Fibroblast of gingiva (primary cell): Measurements from ENCODE around the gene RNF225.
"Not testable (repeated sequence)": the region's sequence is repeated elsewhere in the genome, so short reads cannot be mapped to it uniquely, and the experiment has no call there.

Experiments used
- DNase-seq: peaks from one replicate; pipeline ENCODE4 v3.0.0-alpha.2; 2011; ENCODE audit warnings: low read depth

Gene RNF225

DNA sequence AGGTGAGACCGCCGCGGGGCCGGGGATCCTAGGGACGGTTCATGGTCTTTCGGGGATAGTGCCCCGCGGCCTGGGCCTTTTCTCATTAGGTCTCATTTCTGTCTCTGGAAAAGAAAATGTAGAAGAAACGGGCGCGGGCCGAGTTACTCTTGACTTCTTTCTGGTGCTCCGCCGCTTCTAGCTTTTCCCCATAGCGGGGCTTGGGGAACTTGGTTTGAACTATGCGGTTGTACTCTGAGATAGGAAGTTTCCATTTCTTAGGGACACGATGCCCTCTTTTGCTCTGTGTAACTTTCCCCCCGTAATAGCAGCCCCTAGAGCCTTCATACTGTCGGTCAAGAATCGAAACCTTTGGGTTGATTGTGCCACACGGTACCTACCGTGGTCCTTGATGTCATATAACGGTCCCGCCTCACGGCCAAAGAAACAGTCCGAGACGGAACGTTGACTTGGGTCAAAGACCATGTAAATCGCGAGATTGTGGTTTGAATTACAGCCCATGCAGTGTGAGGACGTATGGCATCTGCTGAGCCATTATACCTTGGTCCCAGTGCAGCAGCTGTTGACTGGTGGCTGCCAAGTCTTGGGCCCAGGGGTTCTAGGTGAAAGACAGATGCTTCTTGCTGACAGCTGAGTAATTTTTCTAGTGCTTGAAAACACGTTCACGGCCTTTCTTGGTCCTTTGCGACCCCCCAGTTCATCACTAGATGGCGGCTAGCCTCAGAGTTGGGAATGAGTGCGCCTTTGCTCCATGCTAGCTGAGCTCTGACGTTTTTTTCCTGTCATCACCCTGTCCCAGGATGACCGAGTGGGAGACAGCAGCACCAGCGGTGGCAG is 7.9 kb upstream of the RNF225 start:
- no peak for DNase-seq

DNA sequence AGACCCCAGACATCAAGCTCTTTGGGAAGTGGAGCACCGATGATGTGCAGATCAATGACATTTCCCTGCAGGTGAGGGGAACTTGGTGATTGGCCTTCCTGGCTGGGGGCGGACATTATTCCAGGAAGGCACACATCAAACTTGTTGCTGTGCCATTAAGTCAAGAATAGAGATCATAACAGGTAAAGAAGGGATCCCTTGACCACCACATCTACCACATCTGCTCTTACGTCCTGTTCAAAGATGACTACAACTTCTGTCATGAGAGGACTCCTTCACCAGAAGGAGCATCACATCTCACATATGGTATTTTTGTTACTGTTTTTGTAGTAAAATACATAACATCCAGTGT is 7.3 kb upstream of the RNF225 start:
- no peak for DNase-seq

DNA sequence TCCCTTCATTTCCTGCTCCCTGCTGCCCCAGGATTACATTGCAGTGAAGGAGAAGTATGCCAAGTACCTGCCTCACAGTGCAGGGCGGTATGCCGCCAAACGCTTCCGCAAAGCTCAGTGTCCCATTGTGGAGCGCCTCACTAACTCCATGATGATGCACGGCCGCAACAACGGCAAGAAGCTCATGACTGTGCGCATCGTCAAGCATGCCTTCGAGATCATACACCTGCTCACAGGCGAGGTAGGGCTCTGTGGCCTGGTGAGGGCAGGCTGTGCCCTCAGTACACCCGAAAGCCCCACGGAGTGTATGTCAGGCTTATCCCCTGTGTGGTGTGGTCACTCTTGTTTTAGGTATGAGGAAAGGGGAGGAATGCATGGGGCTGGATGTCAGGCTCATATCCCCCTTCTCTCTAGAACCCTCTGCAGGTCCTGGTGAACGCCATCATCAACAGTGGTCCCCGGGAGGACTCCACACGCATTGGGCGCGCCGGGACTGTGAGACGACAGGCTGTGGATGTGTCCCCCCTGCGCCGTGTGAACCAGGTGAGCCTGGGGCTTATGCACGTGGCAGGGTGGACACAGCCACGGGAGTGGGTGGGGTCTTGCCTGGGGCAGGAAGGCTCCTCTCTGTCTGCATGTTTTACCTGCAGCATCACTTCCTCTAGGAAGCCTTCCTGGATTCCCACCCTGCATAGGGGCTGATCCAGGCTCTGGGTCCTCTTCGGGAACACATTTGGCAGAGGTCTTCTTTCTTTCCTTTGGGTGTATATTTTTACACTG is 2.3 kb upstream of the RNF225 start:
- DNase-seq: no peak

DNA sequence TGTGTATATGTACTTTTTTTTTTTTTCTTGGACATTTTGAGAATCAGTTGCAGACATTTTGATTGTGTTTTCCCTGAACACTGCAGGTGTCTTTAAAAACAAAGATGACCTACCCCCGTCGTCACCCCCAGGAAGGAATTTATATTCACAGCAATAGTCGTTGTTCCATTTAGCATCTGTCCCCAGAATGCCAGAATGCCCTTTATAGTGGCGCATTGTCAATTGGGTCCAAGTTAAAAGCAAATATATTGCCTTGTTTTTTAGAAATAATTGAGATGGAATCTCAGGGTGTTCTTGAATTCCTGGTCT is 1.8 kb upstream of the RNF225 start:
- DNase-seq: no peak

DNA sequence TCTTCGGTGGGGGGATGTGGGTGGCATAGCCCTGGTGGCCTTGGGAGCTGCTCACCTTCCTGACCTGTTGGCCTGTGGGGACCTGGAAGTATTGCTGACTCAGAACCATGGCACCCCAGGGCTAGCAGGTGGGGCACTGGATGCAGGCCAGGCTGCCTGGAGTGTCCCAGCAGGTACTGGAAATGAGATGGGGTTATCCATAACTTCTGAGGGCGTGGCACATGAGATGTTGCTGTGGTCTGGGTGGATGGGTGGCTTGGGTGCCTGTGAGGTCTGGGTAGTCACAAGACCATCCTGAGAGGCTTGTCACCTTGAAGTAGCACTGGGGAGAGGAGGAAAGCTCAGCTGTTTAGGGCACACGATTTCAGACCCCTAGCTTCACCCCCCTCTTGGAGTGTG is 636 bp upstream of the RNF225 start:
- DNase-seq: no peak

DNA sequence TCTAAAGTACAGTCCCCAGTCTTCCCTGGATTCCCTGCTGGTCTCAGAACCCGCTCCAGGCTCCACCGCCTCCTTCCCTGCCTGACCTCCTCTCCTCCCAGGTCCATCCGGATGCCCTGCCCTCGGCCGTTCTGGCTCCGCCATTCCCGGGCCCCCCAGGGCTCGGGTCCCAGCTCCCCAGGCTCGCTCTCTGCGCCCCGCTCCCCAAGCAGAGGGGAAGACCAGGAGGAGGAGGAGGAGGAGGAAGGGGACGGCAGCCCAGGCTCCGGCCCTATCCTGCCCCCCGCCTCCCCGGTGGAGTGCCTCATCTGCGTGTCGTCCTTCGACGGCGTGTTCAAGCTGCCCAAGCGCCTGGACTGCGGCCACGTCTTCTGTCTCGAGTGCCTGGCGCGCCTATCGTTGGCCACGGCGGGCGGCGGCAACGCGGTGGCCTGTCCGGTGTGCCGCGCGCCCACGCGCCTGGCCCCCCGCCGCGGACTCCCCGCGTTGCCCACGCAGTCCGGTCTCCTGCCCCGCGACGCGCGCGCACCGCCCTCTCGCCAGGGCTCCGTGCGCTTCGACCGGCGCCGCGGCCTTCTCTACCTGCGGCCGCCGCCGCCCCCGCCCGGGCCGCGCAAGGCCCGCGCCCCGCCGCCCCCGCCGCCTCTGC is 647 bp downstream of the RNF225 start:
- no peak for DNase-seq

DNA sequence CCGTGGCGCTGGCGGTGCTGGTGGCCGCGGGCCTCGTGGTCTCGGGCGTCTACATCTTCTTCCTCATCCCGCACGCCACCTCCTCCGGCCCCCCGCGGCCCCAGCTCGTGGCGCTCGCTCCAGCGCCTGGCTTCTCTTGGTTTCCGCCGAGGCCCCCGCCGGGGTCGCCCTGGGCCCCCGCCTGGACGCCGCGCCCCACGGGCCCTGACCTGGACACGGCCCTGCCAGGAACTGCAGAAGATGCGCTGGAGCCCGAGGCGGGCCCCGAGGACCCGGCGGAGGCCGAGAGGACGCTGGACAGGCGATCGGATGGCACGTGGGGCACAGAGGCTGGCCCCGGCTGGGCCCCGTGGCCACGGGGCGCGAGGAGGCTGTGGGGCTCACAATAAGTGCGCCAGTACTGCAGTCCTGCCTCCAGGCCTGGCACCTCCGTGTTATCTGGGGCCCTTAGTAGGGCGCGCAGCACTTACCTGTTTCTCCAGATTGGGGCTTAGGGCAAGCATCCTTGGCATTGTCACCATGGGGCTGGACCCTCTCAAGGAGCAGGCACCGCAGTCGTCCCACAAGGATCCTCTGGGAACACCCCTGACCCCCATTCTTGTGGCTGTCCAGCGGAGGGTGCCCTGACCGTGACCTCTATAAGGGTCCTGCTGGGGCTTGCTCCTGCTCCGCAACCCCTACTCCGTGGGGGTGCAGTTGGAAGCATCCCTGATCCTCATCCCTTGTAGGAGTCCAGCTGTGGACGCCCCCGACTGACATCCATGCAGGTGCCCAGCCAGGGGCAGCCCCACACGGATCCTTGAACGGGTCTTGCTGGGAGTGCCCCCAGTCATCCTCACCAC is 1.5 kb downstream of the RNF225 start:
- DNase-seq: no peak

DNA sequence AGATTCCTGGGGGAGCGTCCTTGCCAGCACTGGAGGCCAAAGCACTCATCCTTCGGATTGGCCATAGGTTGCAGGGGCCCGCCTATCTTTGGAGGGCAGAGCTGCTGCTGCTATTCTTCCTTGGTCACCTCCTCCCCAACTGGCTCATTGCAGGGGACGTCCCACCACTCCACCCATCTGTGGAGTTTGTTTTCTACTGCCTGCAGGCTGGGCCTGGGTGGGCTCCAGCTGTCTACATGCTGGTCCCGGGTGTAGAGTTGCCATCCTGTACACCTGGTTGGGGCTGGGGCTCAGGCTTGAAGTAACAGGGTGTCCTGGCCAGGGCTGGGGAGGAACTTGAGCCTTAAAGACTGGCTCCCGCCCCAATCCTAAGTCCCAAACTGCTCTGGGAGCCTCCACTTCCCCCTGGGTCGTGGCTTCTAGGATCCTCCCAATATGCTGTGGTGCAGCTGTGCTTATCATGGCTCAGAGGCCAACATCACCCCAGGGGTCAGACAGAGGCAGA is 2.1 kb downstream of the RNF225 start:
- DNase-seq: no peak

DNA sequence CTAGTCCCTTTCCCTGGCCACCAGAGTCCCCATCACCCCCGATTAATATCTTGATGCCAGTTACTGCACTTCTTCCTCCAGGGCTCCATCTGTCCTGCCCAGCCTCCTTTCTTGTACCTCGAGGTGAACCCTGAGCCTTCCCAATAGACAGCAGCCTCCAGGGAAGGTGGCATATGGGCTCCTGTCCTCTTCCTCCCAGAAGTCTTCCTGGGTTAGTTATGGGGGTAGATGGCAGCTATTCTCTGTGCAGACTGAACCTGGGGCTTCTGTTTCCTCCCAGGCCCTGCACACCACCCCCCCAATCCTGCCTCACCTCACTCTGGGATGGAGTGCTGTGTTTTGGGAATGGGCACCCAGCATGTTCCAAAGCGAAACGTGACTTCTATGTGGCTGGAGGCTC is 2.6 kb downstream of the RNF225 start:
- DNase-seq: no peak

DNA sequence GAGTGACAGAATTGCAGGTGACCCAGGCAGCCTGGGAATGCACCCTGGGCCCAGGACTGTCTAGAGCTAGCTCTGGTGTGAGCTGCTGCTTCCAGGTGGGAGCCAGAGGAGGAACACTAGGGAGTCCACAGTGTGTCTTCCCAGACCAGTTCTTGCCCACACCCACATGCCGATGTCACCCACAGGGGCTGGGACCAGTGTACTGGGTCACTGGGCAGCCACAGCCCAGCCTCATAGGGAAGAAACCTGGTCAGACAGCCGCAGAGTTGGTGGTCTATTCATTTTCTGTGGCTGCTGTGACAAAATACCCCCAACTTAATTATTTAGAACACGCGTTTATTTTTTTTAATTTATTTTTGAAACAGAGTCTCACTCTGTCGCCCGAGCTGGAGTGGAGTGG is 3.1 kb downstream of the RNF225 start:
- no peak for DNase-seq

DNA sequence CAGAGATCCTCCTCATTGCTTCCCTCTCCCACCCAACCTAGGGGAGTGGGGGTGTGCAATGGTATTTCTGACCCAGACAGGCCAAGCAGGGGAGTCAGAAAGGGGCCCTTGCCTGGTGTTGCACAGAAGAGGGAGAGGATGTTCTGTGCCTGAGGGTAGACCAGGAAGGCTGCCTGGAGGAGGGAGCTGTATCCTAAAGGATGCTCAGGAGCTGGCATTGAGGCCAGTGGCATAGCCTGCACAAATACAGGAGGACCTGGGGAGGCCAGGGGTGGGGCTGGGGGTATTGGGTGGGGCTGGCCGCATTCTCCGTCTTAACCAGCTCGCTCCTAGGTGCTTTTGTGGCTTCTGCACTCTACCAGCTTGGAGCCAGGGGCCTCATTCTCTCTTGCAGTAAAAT is 4.4 kb downstream of the RNF225 start:
- no peak for DNase-seq

DNA sequence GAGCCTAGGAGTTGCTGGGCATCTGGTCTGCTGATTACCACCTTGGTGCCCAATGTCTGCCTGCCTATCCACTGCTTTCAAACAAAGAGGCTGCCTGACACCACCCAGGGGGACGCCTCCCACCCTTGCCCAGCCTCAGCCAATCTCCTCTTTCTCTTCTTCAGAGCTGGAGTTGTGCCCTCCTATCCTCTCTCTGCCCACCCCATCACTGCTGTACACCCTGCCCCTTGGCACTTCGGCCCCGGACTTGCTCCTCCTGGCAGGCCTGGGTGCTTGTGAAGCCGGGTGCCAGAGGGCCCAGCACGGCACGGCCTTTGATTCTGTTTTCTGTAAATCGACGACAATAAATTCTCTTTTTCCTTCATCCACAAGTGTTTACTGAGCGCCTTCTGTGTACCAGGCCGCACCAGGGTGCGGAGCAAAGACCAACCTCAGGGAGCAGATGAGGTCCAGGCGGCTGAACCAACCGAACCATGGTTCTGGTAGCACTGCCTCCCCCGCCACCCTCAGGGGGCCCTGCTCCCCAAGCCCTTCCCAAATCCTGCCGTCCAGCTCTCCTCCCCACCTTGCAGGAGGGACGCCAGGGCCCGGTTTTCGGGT is 5.0 kb downstream of the RNF225 start:
- DNase-seq: peak; percentile 40

DNA sequence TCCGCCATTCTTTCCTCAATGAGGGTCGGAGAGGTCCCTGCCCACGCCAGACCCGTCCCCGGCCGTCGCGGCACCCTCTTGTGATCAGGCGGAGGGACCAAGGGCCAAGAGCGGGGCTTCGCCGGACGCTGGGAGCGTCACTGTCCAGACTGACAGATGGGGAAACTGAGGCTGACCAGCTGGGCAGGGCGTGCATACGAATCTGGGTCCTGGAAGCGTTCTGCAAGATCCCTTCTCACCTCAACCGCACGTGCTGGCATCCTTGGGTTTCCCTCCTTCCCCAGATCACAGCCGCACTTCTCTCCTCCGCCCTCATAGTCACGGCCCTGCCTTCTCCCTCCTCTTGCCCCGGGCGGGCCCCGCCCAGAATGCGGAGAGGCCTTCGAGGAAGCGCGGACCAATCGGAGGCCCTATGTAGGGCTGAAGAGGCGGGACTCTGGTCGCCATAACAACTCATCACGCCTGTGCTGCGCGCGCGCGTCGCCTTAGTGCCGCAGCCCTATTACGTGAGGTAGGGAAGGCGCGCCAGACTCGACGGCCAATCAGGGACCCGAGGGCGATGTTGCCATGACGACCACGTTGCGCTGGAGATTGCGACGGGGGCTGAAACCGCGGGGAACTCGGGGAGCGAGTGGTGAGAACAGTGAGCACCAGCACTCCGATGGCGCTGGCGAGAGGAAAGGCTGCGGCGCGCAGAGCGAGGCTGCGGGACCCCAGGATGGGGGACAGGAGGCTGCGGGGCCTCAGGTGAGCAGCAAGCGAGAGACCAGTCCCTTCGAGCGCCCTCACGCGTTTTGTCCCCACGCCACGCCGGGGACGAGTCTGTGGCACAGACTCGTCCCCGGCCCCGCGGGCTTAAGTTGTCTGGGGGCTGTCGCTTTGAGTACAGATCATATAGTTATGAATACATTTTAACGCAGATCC is 5.7 kb downstream of the RNF225 start:
- peak; percentile 100 for DNase-seq

DNA sequence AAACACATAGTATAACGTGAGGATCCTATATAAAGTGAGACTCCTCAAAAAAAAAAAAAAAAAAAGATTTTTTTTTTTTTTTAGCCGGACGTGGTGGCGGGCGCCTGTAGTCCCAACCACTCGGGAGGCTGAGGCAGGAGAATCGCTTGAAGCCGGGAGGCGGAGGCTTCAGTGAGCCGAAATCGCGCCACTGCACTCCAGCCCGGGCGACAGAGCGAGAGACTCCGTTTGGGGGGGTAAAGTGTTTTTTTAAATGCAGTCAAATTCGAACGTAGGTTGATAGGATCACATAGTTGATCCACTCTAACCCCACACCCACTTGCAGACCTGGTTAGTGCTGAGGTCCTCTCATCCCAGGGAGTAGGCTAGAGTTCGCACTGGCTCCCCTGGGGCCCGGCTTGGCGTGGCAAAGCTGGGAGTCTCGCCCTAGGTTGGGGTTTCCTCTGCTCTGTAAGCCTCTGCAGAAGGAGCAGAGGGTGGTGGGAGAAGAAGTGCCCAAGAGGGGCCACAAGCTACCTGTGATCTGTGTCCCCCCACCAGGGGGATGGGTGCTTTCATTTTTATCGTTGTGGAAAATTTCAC is 6.5 kb downstream of the RNF225 start:
- no peak for DNase-seq

DNA sequence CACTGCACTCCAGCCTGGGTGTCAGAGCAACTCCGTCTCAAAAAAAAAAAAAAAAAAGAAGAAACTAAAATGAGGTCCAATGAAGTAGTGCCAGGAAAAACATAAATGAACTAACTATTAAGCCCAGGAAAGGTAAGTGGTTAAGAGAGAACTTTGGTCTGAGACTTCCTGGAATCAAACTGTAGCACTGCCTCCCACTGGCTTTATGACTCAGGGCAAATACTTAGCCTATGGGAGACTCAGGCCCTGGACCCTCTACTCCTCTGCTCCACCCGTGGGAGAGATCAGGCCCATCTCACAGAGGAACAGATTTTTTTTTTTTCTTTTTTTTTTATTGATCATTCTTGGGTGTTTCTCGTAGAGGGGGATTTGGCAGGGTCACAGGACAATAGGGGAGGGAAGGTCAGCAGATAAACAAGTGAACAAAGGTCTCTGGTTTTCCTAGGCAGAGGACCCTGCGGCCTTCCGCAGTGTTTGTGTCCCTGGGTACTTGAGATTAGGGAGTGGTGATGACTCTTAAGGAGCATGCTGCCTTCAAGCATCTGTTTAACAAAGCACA is 8.5 kb downstream of the RNF225 start:
- DNase-seq: not testable (repeated sequence)

DNA sequence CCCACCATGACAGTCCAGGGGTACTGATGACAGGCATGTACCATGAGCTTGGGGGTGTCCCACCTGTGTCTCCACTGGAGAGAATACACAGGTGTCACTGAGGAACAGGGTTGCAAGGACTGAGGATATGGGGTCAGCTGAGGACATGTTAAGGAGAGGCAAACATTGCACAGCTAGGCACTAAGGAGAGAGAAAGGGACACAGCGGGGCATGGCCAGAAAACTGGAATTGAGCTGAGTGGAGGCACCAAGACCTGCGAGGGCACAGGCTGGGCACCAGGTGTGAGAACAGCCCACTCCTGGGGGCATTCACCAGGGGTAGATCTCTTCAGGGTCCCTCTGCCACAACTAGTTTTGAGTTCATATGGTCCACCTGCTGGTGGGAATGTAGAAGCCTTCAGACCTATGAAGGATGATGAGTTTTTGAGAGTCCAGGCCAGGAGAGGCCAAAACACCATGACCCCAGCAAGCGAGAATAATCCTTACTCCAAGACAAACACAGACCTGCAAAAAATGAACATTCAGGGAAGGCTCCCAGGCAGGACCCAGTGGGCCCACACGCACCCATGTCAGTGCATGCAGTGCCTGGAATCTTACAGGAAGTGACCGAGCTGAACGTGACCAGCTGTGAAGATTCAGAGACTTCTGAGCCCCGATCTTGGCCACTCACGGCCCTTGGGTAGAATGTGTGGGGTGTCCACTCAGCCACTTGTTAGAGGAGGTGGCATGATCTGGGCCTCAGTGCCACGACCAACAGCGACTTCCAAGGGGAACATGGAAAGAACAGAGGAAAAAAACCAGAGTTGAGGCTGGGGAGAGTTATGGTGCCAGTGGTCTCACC is 11.6 kb downstream of the RNF225 start:
- DNase-seq: no peak

DNA sequence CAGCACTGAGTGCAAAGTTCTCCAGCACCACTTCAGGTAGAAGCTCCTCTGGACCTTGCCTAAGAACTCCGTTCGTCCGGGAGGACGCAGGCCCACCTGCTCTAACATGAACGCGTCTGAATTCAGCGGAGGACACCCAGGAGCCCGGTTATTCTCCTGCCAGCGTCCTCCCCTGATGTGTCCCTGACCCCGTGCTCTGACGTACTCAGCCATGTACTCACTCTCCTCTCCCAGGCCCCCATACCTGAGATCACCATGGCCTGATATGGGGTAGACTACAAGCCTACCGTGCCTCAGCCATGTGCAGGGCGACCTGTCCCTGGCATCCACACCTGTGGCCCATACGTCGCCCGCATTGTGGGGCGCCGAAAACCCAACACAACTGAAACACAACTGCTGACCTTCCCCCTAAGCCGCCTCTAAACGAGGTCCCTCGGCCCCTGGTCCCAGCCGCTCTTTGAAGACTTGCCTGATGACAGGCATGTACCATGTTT is 12.2 kb downstream of the RNF225 start:
- DNase-seq: no peak

DNA sequence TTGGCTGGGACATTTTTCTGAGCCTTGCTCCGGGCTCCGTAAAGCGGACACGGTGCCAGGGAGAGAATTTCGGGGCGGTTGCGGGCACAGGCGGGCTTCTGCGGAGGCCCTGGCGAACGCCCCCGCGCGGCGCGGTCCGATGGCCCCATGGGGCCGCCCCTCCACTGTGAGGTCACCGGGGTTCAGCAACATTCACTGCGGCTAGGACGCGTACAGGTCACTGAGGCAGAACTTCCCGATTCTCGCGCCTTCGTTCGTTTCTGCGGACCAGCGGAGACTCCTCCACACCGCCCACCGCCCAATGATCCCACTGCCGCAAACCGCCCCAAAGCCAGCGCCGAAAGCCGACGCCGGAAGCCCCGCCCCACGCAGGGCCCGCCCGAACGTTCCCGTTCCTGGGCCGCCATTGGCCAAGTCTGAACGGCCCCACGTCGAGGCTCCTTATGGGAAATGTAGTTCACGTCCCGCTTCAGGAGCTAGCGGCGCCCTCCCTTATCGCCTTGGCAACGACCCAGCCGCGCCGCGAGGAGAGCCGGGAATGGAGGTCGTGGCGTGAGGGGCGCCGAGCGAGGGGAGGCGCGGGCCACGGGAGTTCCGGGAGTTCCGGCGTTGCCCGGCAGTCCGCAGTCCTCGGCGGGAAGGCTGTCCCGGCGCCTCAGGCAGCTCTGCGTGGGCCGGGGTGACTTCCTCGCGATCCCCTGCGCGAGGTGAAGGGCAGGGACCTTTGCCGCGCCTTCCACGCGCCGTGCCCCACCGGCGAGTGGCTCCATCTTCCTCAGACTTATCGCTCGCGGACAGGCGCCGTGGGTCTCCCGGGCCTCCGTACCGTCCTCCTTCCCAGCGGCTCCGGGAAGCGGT is 12.9 kb downstream of the RNF225 start, which contains the start of gene ZNF584:
Gene ZNF584 (plus strand): TSS at position 498 of the 858 bp plus-strand sequence. CDS start 499 bp downstream, outside the sequence.
- DNase-seq: peak; percentile 92
